KMS-11 (cell line): ENCODE data around the gene PRKCH.

Source experiments
- H2AFZ ChIP-seq: fragments of 200-600 bp; sonication (generic); 2 replicates; pipeline ENCODE4 v1.6.1; 2016; ENCODE audit warnings: antibody characterized with exemption, mixed run types, low read depth
- H3K27ac ChIP-seq: fragments of 200-600 bp; sonication (generic); 2 replicates; pipeline ENCODE4 v1.6.1; 2016; ENCODE audit warnings: mild to moderate bottlenecking, mixed run types
- H3K27me3 ChIP-seq: fragments of 200-600 bp; sonication (generic); 2 replicates; pipeline ENCODE4 v1.6.1; 2017; ENCODE audit warnings: mild to moderate bottlenecking, low read depth, mixed run types, moderate library complexity; ENCODE audit not compliant: insufficient read depth
- H3K36me3 ChIP-seq: fragments of 200-600 bp; sonication (generic); 2 replicates; pipeline ENCODE4 v1.6.1; 2017; ENCODE audit warnings: mild to moderate bottlenecking, mixed run types; ENCODE audit not compliant: insufficient read depth
- H3K4me1 ChIP-seq: fragments of 200-600 bp; sonication (generic); 2 replicates; pipeline ENCODE4 v1.6.1; 2016; ENCODE audit warnings: mild to moderate bottlenecking, low read depth, mixed run types; ENCODE audit not compliant: poor library complexity, severe bottlenecking
- H3K4me2 ChIP-seq: fragments of 200-600 bp; sonication (generic); 2 replicates; pipeline ENCODE4 v1.7.0; 2016; ENCODE audit warnings: mild to moderate bottlenecking, mixed run types
- H3K4me3 ChIP-seq: fragments of 200-600 bp; sonication (generic); IDR thresholded peaks from 2 replicates; pipeline ENCODE4 v1.6.1; 2017; ENCODE audit warnings: low read depth, low read length, mixed read lengths; ENCODE audit not compliant: insufficient read depth
- H3K79me2 ChIP-seq: fragments of 200-600 bp; sonication (generic); 2 replicates; pipeline ENCODE4 v1.6.1; 2016; ENCODE audit warnings: low read depth, mixed run types; ENCODE audit not compliant: insufficient read depth
- H3K9ac ChIP-seq: fragments of 200-600 bp; sonication (generic); 2 replicates; pipeline ENCODE4 v1.6.1; 2016; ENCODE audit warnings: mild to moderate bottlenecking, mixed run types
- H4K20me1 ChIP-seq: fragments of 200-600 bp; sonication (generic); 2 replicates; pipeline ENCODE4 v1.6.1; 2016; ENCODE audit warnings: mild to moderate bottlenecking, mixed run types; ENCODE audit not compliant: insufficient read depth
- CTCF ChIP-seq: fragments of 200-600 bp; sonication (generic); conservative IDR thresholded peaks from 2 replicates; pipeline ENCODE4 v1.6.1; 2017; ENCODE audit warnings: low read depth, mild to moderate bottlenecking, antibody characterized with exemption, low read length, moderate library complexity, mixed read lengths

PRKCH gene

GRCh38 chr14:61472011-61472672 lies 150.8 kb downstream of the PRKCH start:
- no peak for TF ChIP-seq CTCF
- Histone ChIP-seq H3K4me3 (no peak overlapping the region), H3K27ac (no peak overlapping the region), H3K36me3 (no peaks in the 10 kb centered on the region), H3K27me3 (no peaks in the 10 kb centered on the region), H3K4me1 (no peaks in the 10 kb centered on the region), H3K4me2 (no peak overlapping the region), H4K20me1 (no peaks in the 10 kb centered on the region), H3K9ac (no peak overlapping the region), H2AFZ (no peak overlapping the region), H3K79me2 (no peaks in the 10 kb centered on the region)

- H3K36me3 ChIP-seq, result no peaks in the 10 kb centered on the region
- H3K4me2 ChIP-seq, result no peak overlapping the region
- no peaks in the 10 kb centered on the region for H3K79me2 ChIP-seq
- no peak overlapping the region for H3K4me3 ChIP-seq
- H4K20me1 ChIP-seq, result no peaks in the 10 kb centered on the region
- no peaks in the 10 kb centered on the region for H3K27me3 ChIP-seq
- H3K9ac ChIP-seq, result no peak overlapping the region
- H3K27ac ChIP-seq, result no peak overlapping the region
- no peaks in the 10 kb centered on the region for H3K4me1 ChIP-seq
- TF ChIP-seq CTCF, result no peak
- no peak overlapping the region for H2AFZ ChIP-seq
Measured at GRCh38 chr14:61472801-61473376, 151.5 kb downstream of the PRKCH start.

GRCh38 chr14:61474015-61474414 lies 152.6 kb downstream of the PRKCH start:
- Histone ChIP-seq H3K27me3 (no peaks in the 10 kb centered on the region), H2AFZ (no peak overlapping the region), H3K4me2 (no peak overlapping the region), H3K9ac (no peak overlapping the region), H3K4me3 (no peak overlapping the region), H3K79me2 (no peaks in the 10 kb centered on the region), H3K4me1 (no peaks in the 10 kb centered on the region), H3K36me3 (no peaks in the 10 kb centered on the region), H3K27ac (no peak overlapping the region), H4K20me1 (no peaks in the 10 kb centered on the region)
- no peak for TF ChIP-seq CTCF

GRCh38 chr14:61474701-61475100 lies 153.3 kb downstream of the PRKCH start:
- no peaks in the 10 kb centered on the region for H3K79me2 ChIP-seq
- no peaks in the 10 kb centered on the region for H3K36me3 ChIP-seq
- H3K4me2 ChIP-seq, result no peak overlapping the region
- H3K27ac ChIP-seq, result no peak overlapping the region
- no peaks in the 10 kb centered on the region for H3K27me3 ChIP-seq
- H4K20me1 ChIP-seq, result no peaks in the 10 kb centered on the region
- no peak for TF ChIP-seq CTCF
- H3K4me1 ChIP-seq, result no peaks in the 10 kb centered on the region
- H3K9ac ChIP-seq, result no peak overlapping the region
- no peak overlapping the region for H2AFZ ChIP-seq
- no peak overlapping the region for H3K4me3 ChIP-seq
